ENCODE results near the gene PYGM.

Gene PYGM

DNA sequence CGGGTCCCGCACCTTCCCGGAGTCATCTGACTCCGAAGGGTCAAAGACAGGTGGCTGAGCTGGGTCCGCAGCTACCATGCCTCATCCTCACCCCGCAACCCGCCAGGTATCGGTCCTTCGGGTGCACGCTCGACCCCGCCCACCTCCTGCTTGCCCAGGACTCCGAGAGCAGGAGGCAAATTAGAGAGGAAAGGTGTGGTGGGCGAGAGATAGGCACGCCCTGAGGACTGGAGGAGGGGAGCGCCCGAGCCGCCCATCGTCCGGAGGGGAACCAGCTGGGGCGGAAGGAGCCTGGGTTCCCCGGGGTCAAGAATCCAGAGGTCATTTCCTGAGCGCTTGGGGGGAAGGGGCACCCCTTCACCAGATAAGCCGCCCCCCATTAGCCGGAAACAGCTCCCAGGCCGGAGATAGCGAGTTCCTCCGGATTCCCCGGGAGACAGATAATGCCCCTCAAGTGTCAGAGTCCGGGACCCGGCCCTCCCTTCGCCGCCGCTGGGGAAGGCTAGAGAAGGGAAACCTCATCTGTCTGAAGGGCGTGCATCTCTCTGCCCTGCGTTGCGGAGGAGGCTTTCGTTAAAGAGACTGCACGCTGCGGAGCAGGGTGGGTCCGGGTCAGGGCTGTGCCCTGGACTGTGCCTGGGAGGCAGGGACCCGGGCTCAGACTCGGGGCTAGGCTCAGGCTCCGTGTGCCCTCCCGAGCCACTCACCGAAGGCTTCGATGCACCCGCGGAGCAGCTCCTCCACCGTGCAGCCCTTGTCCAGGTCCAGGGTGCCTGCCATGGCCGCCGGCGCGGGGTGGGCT lies 17.5 kb downstream of the PYGM start:
- TF ChIP-seq SIN3A (IDR thresholded peaks at IDR 0.05; ENCODE audit: borderline replicate concordance, insufficient read depth, low read length), result no peak
- TF ChIP-seq, protein P1, sequence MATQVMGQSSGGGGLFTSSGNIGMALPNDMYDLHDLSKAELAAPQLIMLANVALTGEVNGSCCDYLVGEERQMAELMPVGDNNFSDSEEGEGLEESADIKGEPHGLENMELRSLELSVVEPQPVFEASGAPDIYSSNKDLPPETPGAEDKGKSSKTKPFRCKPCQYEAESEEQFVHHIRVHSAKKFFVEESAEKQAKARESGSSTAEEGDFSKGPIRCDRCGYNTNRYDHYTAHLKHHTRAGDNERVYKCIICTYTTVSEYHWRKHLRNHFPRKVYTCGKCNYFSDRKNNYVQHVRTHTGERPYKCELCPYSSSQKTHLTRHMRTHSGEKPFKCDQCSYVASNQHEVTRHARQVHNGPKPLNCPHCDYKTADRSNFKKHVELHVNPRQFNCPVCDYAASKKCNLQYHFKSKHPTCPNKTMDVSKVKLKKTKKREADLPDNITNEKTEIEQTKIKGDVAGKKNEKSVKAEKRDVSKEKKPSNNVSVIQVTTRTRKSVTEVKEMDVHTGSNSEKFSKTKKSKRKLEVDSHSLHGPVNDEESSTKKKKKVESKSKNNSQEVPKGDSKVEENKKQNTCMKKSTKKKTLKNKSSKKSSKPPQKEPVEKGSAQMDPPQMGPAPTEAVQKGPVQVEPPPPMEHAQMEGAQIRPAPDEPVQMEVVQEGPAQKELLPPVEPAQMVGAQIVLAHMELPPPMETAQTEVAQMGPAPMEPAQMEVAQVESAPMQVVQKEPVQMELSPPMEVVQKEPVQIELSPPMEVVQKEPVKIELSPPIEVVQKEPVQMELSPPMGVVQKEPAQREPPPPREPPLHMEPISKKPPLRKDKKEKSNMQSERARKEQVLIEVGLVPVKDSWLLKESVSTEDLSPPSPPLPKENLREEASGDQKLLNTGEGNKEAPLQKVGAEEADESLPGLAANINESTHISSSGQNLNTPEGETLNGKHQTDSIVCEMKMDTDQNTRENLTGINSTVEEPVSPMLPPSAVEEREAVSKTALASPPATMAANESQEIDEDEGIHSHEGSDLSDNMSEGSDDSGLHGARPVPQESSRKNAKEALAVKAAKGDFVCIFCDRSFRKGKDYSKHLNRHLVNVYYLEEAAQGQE (IDR thresholded peaks at IDR 0.05; ENCODE audit: insufficient read depth in 1 of 2, low read depth in 2 of 2, low read length in 2 of 2), result no peak
- TF ChIP-seq POLR2AphosphoS5 (IDR thresholded peaks at IDR 0.05; ENCODE audit: low read depth, low read length), result no peak

DNA sequence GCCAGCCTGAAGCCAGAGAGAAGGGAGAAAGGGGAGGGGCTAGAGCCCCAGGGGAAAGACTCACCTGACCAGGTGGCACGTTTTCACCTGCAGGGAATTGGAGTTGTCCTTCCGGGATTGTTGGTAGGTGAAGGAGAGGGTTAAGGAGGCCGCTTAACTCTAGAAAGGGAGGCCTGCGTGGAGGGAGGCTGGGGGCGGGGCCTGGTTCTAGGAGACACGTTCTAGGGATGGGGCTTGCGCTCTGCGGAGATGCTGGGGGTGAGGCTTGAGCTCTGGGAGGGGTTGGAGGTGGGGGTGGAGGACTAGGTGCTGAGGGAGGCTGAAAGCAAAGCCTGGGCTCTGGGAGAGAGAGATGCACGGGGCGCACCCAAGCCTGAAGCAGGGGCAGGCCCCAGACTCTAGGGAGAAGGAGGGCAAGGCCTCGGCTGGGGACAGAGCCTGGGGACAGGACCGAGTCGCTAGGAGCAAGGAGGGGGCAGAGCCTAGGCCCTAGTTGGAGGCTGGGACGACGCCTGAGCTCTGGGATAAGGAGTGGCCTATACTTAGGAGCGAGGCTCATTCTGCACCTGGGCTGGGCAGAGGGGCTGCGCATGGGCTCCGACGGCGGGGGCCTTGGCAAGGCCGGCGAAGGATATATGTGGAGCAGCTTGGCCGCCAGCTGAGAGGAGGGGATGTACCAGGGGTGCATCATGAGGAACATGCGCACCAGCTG lies 18.2 kb downstream of the PYGM start:
- TF ChIP-seq FOXP2 (optimal IDR thresholded peaks at IDR 0.05; ENCODE audit: borderline replicate concordance, extremely low read depth, extremely low read length, insufficient read depth) (no peak), POLR2AphosphoS5 (IDR thresholded peaks at IDR 0.05; ENCODE audit: low read depth, low read length) (no peak), SIN3A (IDR thresholded peaks at IDR 0.05; ENCODE audit: borderline replicate concordance, insufficient read depth, low read length) (no peak), TAF1 (IDR thresholded peaks at IDR 0.05; ENCODE audit: borderline replicate concordance, insufficient read depth, low read length) (no peak)
- TF ChIP-seq, protein P1 (IDR thresholded peaks at IDR 0.05; ENCODE audit: insufficient read depth in 1 of 2, low read depth in 2 of 2, low read length in 2 of 2), result no peak

DNA sequence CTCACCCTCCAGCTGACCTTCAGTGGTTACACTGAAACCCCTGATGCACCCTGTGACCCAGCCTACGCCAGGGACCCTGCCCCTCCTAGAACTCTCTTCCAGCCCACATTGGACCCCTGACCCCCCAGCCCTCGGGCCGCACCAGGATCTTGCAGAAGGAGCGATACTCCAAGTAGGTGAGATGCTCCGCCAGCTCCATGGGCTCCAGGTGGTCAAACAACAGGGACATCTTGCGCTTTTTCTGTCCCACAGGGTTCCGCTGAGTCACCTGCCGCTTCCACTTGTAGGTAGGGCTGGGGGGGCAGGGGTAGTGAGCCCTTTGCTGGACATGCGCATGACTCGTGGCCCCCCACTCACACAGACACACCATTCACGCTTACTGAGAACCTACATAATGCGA lies 19.9 kb downstream of the PYGM start:
- no peak for TF ChIP-seq SIN3A (IDR thresholded peaks at IDR 0.05; ENCODE audit: borderline replicate concordance, insufficient read depth, low read length)
- no peak for TF ChIP-seq POLR2AphosphoS5 (IDR thresholded peaks at IDR 0.05; ENCODE audit: low read depth, low read length)
- TF ChIP-seq TAF1 (IDR thresholded peaks at IDR 0.05; ENCODE audit: borderline replicate concordance, insufficient read depth, low read length), result no peak
- TF ChIP-seq, protein P1 (IDR thresholded peaks at IDR 0.05; ENCODE audit: insufficient read depth in 1 of 2, low read depth in 2 of 2, low read length in 2 of 2), result no peak
- TF ChIP-seq FOXP2 (optimal IDR thresholded peaks at IDR 0.05; ENCODE audit: borderline replicate concordance, extremely low read depth, extremely low read length, insufficient read depth), result no peak

DNA sequence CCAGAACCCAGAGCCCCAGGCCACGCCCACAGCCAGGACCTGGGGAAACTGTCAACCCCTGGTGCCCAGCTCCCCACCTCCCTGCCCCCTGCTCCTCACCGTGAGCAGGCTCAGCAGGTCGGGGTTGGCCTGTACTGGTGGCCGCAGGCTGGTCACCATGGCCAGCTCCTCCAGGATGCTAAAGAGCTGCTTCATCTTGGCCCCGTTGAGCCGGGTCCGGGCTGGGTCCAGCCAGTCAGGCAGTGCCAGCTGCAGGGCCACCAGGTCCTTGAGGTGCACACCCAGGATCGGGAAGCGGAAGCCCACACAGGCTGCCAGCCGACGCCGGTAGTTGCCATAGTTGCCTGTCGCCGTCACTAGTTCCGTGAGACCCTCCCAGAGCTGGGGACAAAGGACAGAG lies 23.1 kb downstream of the PYGM start:
- TF ChIP-seq FOXP2 (optimal IDR thresholded peaks at IDR 0.05; ENCODE audit: borderline replicate concordance, extremely low read depth, extremely low read length, insufficient read depth), result no peak
- TF ChIP-seq, protein P1 (IDR thresholded peaks at IDR 0.05; ENCODE audit: insufficient read depth in 1 of 2, low read depth in 2 of 2, low read length in 2 of 2), result no peak
- no peak for TF ChIP-seq SIN3A (IDR thresholded peaks at IDR 0.05; ENCODE audit: borderline replicate concordance, insufficient read depth, low read length)
- TF ChIP-seq TAF1 (IDR thresholded peaks at IDR 0.05; ENCODE audit: borderline replicate concordance, insufficient read depth, low read length), result no peak
- TF ChIP-seq POLR2AphosphoS5 (IDR thresholded peaks at IDR 0.05; ENCODE audit: low read depth, low read length), result no peak

Data from PFSK-1 (cell line).